B cell (primary cell): ENCODE measurements around the gene COG5. TPM values are rescaled to one million over a fixed set of nuclear protein-coding genes. Genes with fewer than 3 reads are reported as not detected.

Experiments used
- ATAC-seq: fragments of 200-7000 bp; cut with Tn5 transposase; one replicate; pipeline ENCODE4 v1.10.0; 2021; ENCODE audit warnings: low read depth, mild to moderate bottlenecking, moderate number of reproducible peaks, moderate library complexity
- CTCF ChIA-PET: fragments of 350-600 bp; sonication (Branson Sonifier 250); formaldehyde crosslinking; loops from one replicate; lab custom pipeline; 2021; ENCODE audit warnings: antibody characterized with exemption, inconsistent platforms; lab: Charles Lee
- POLR2A ChIA-PET: fragments of 350-600 bp; sonication (Branson Sonifier 250); formaldehyde crosslinking; loops from one replicate; lab custom pipeline; 2021; ENCODE audit warnings: antibody characterized with exemption; lab: Charles Lee
- DNase-seq: peaks from one replicate; pipeline ENCODE4 v3.0.0; 2013
- H2AFZ ChIP-seq: 2 replicates; pipeline ENCODE4 v1.6.1; 2012; ENCODE audit warnings: mild to moderate bottlenecking, low read depth, low read length; ENCODE audit not compliant: insufficient read depth, poor library complexity, severe bottlenecking
- H3K27ac ChIP-seq, 2 donors: 1 replicate in 1 of 2; 2 replicates in 1 of 2; pipeline ENCODE4 v1.5.1; 2012 to 2013; ENCODE audit warnings: low read length in 2 of 2, mild to moderate bottlenecking in 2 of 2, moderate library complexity in 1 of 2
- H3K27me3 ChIP-seq, 4 experiments: fragments of 200-600 bp in 1 of 4; sonication (generic) in 1 of 4; replicated peaks in 1 of 4; 1 replicate in 2 of 4; 2 replicates in 2 of 4; pipeline versions ENCODE4 v1.6.1 to v1.7.0; 2013 to 2016; ENCODE audit warnings: low read length in 3 of 4, mild to moderate bottlenecking in 2 of 4, mixed read lengths in 1 of 4, moderate library complexity in 1 of 4; ENCODE audit not compliant: insufficient read depth in 4 of 4, control insufficient read depth in 3 of 4; ENCODE audit errors: control extremely low read depth in 1 of 4
- H3K36me3 ChIP-seq, 2 experiments: replicated peaks in 1 of 2; 1 replicate in 1 of 2; 2 replicates in 1 of 2; pipeline versions ENCODE4 v1.6.1 to v1.7.1; 2013; ENCODE audit warnings: low read length in 1 of 2; ENCODE audit not compliant: insufficient read depth in 2 of 2, control insufficient read depth in 1 of 2; ENCODE audit errors: control extremely low read depth in 1 of 2, extremely low read depth in 1 of 2
- H3K4me1 ChIP-seq, 2 donors: fragments of 200-600 bp in 1 of 2; sonication (generic) in 1 of 2; 1 replicate in 1 of 2; 2 replicates in 1 of 2; pipeline versions ENCODE4 v1.5.1 to v1.6.1; 2013 to 2017; ENCODE audit warnings: low read length in 2 of 2; ENCODE audit not compliant: control insufficient read depth in 2 of 2, insufficient read depth in 2 of 2
- H3K4me2 ChIP-seq: replicated peaks from 2 replicates; pipeline ENCODE3; 2012; ENCODE audit warnings: mild to moderate bottlenecking, low read depth, low read length; ENCODE audit not compliant: poor library complexity, severe bottlenecking
- H3K4me3 ChIP-seq, 5 experiments: fragments of 200-600 bp in 1 of 5; sonication (generic) in 1 of 5; 1 replicate in 3 of 5; 2 replicates in 2 of 5; pipeline versions ENCODE4 v1.5.1 to v1.7.0; 2011 to 2016; ENCODE audit warnings: low read length in 4 of 5, mild to moderate bottlenecking in 4 of 5, low read depth in 2 of 5, control low read depth in 1 of 5, moderate library complexity in 1 of 5; ENCODE audit not compliant: insufficient read depth in 1 of 5; ENCODE audit errors: control extremely low read depth in 1 of 5, extremely low read depth in 1 of 5
- H3K79me2 ChIP-seq: fragments of 200-600 bp; sonication (generic); one replicate; pipeline ENCODE4 v1.6.0; 2016; ENCODE audit warnings: low read length; ENCODE audit not compliant: control insufficient read depth, insufficient read depth
- H3K9ac ChIP-seq: fragments of 200-600 bp; sonication (generic); 2 replicates; pipeline ENCODE4 v1.6.1; 2017; ENCODE audit warnings: mild to moderate bottlenecking, low read length, moderate library complexity
- H3K9me3 ChIP-seq, 3 donors: one replicate each; pipeline versions ENCODE4 v1.6.1 to v1.7.1; 2013; ENCODE audit warnings: low read length in 2 of 3; ENCODE audit not compliant: control insufficient read depth in 2 of 3, insufficient read depth in 1 of 3; ENCODE audit errors: control extremely low read depth in 1 of 3
- H4K20me1 ChIP-seq: 2 replicates; pipeline ENCODE4 v1.6.0; 2012; ENCODE audit warnings: mild to moderate bottlenecking, low read length; ENCODE audit not compliant: insufficient read depth, control insufficient read depth, poor library complexity, severe bottlenecking
- H3K27ac Mint-ChIP-seq: one replicate; pipeline ENCODE4 v1.8.0; 2021; ENCODE audit warnings: mixed read lengths
- H3K27me3 Mint-ChIP-seq: one replicate; pipeline ENCODE4 v1.8.0; 2021; ENCODE audit warnings: mixed read lengths
- H3K4me1 Mint-ChIP-seq: one replicate; pipeline ENCODE4 v1.8.0; 2021; ENCODE audit warnings: mixed read lengths
- H3K4me3 Mint-ChIP-seq: one replicate; pipeline ENCODE4 v1.8.0; 2021; ENCODE audit warnings: mixed read lengths
- H3K9me3 Mint-ChIP-seq: one replicate; pipeline ENCODE4 v1.8.0; 2022; ENCODE audit warnings: mixed read lengths; ENCODE audit not compliant: insufficient read depth
- EZH2 ChIP-seq: IDR thresholded peaks from 2 replicates; pipeline ENCODE4 v1.6.1; 2012; ENCODE audit warnings: borderline replicate concordance, low read depth, mild to moderate bottlenecking, moderate library complexity, low read length; ENCODE audit not compliant: insufficient read depth, poor library complexity, severe bottlenecking
- intact Hi-C: fragments of 100-400 bp; cut with micrococcal nuclease; formaldehyde crosslinking; loops from one replicate; pipeline ENCODE4 v1.10.0; 2022
- polyA plus RNA-seq: library from polyadenylated mRNA; depleted of rRNA; stranded (reverse); fragments of >200 nt; gene quantifications from 2 replicates; pipeline ENCODE4 v1.2.3, GENCODE V29; 2012
- total RNA-seq, 2 donors: library from RNA; stranded (reverse); fragments of 120-200 nt in 1 of 2; gene quantifications; 1 replicate in 1 of 2; 2 replicates in 1 of 2; pipeline versions ENCODE4 v1.2.3 to v1.2.4, GENCODE V29; 2013 to 2022
- TF ChIP-seq, protein P1 (sequence below): fragments of 200-600 bp; IDR thresholded peaks from one replicate; pipeline ENCODE4 v1.8.0; 2022; ENCODE audit warnings: antibody characterized with exemption, mild to moderate bottlenecking

Gene COG5
- total and polyA plus RNA-seq, 2 donors (not counting 1 experiment from before 2014, with no cell fraction given) = 7.0 to 73.0 TPM

GRCh38 chr7:107408349-107408748 lies 155.4 kb downstream of the COG5 start:
- H3K36me3 ChIP-seq = peaks cover 5 to 10% of the 10 kb centered on the region in 2 experiments
- no peak overlapping the region for H2AFZ ChIP-seq
- no peak overlapping the region for H3K4me2 ChIP-seq
- no peak for TF ChIP-seq EZH2
- TF ChIP-seq, protein P1, sequence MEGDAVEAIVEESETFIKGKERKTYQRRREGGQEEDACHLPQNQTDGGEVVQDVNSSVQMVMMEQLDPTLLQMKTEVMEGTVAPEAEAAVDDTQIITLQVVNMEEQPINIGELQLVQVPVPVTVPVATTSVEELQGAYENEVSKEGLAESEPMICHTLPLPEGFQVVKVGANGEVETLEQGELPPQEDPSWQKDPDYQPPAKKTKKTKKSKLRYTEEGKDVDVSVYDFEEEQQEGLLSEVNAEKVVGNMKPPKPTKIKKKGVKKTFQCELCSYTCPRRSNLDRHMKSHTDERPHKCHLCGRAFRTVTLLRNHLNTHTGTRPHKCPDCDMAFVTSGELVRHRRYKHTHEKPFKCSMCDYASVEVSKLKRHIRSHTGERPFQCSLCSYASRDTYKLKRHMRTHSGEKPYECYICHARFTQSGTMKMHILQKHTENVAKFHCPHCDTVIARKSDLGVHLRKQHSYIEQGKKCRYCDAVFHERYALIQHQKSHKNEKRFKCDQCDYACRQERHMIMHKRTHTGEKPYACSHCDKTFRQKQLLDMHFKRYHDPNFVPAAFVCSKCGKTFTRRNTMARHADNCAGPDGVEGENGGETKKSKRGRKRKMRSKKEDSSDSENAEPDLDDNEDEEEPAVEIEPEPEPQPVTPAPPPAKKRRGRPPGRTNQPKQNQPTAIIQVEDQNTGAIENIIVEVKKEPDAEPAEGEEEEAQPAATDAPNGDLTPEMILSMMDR = no peak
- H3K4me1 Mint-ChIP-seq = no peaks in the 10 kb centered on the region
- no peaks in the 10 kb centered on the region for H3K4me1 ChIP-seq
- no peaks in the 10 kb centered on the region for H3K27me3 ChIP-seq
- H3K9me3 ChIP-seq = no peaks in the 10 kb centered on the region
- intact Hi-C loops = no loop called here
- no peaks in the 10 kb centered on the region for H3K27me3 Mint-ChIP-seq
- no peak for ATAC-seq
- ChIA-PET CTCF (no interaction called here), POLR2A (no interaction called here)
- no peaks in the 10 kb centered on the region for H3K9me3 Mint-ChIP-seq
- H3K79me2 ChIP-seq = no peaks in the 10 kb centered on the region
- no peak overlapping the region for H3K27ac ChIP-seq
- H3K4me3 Mint-ChIP-seq = no peak overlapping the region
- H4K20me1 ChIP-seq = no peaks in the 10 kb centered on the region
- DNase-seq = no peak
- H3K4me3 ChIP-seq = no peak overlapping the region
- no peak overlapping the region for H3K27ac Mint-ChIP-seq
- H3K9ac ChIP-seq = no peak overlapping the region

DNA sequence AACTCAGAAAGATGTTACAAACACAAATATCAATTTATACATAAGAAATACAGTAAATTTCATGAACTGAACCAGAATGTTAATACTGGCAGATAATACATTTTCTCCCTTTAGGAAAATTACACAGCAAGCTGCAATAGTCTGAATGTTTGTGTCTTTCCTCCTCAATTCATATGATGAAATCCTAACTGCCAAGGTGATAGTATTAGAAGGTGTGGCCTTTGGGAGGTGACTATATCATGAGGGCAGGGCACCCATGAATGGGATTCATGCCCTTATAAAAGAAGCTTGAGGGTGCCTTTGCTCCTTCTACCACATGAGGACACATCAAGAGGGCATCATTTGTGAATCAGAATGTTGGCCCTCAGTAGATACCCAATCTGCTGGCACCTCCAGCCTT lies 158.2 kb downstream of the COG5 start:
- no peak overlapping the region for H3K4me3 Mint-ChIP-seq
- H3K27ac Mint-ChIP-seq = no peak overlapping the region
- H3K4me1 ChIP-seq = no peaks in the 10 kb centered on the region
- CTCF ChIA-PET = no interaction called here
- H3K4me3 ChIP-seq = no peak overlapping the region
- H3K27ac ChIP-seq = no peak overlapping the region
- no peaks in the 10 kb centered on the region for H4K20me1 ChIP-seq
- intact Hi-C loops = no loop called here
- POLR2A ChIA-PET = no interaction called here
- H3K9me3 ChIP-seq = no peaks in the 10 kb centered on the region
- H3K4me1 Mint-ChIP-seq = no peaks in the 10 kb centered on the region
- no peak overlapping the region for H3K4me2 ChIP-seq
- no peak overlapping the region for H2AFZ ChIP-seq
- DNase-seq = no peak
- TF ChIP-seq, protein P1 = no peak
- TF ChIP-seq EZH2 = no peak
- no peak for ATAC-seq
- no peaks in the 10 kb centered on the region for H3K79me2 ChIP-seq
- H3K27me3 ChIP-seq = no peaks in the 10 kb centered on the region
- no peaks in the 10 kb centered on the region for H3K9me3 Mint-ChIP-seq
- no peaks in the 10 kb centered on the region for H3K27me3 Mint-ChIP-seq
- peaks cover 5 to 8% of the 10 kb centered on the region in 2 experiments for H3K36me3 ChIP-seq
- no peak overlapping the region for H3K9ac ChIP-seq
